Activated CD8-positive, alpha-beta T cell treated with anti-CD3 and anti-CD28 coated beads for 36 hours (primary cell): ENCODE measurements around the gene IFI27L2. TPM values are rescaled to one million over a fixed set of nuclear protein-coding genes. Genes with fewer than 3 reads are reported as not detected.
A peak's percentile ranks its signal among the peaks of the same experiment; 100 is the strongest.

Source experiments
- ATAC-seq: fragments of 200-7000 bp; cut with Tn5 transposase; one replicate; pipeline ENCODE4 v1.10.0; 2021; ENCODE audit warnings: mild to moderate bottlenecking, moderate library complexity
- CTCF ChIA-PET: fragments of 350-600 bp; sonication (Branson Sonifier 250); formaldehyde crosslinking; loops from one replicate; lab custom pipeline; 2021; ENCODE audit warnings: antibody characterized with exemption; lab: Charles Lee
- POLR2A ChIA-PET: fragments of 350-600 bp; sonication (Branson Sonifier 250); formaldehyde crosslinking; loops from one replicate; lab custom pipeline; 2021; ENCODE audit warnings: antibody characterized with exemption; lab: Charles Lee
- DNase-seq: peaks from one replicate; pipeline ENCODE4 v3.0.0-alpha.2; 2020
- H3K27ac Mint-ChIP-seq: one replicate; pipeline ENCODE4 v1.8.0; 2021; ENCODE audit warnings: mild to moderate bottlenecking, mixed read lengths
- H3K27me3 Mint-ChIP-seq: one replicate; pipeline ENCODE4 v1.8.0; 2021; ENCODE audit warnings: mixed read lengths
- H3K36me3 Mint-ChIP-seq: one replicate; pipeline ENCODE4 v1.8.0; 2021; ENCODE audit warnings: low read depth, mixed read lengths
- H3K4me1 Mint-ChIP-seq: one replicate; pipeline ENCODE4 v1.8.0; 2021; ENCODE audit warnings: low read depth, mixed read lengths
- H3K4me3 Mint-ChIP-seq: one replicate; pipeline ENCODE4 v1.8.0; 2021; ENCODE audit warnings: mild to moderate bottlenecking, moderate library complexity, mixed read lengths
- H3K9me3 Mint-ChIP-seq: one replicate; pipeline ENCODE4 v1.8.0; 2021; ENCODE audit warnings: mixed read lengths
- intact Hi-C: fragments of 100-400 bp; cut with micrococcal nuclease; formaldehyde crosslinking; loops from one replicate; pipeline ENCODE4 v1.10.0; 2022
- total RNA-seq, 2 experiments: library from RNA; stranded (reverse); gene quantifications; one replicate each; pipeline ENCODE4 v1.2.3, GENCODE V29; 2021
- TF ChIP-seq, protein P1 (sequence below): fragments of 200-600 bp; IDR thresholded peaks from one replicate; pipeline ENCODE4 v1.8.0; 2022; ENCODE audit warnings: antibody characterized with exemption, mild to moderate bottlenecking

The IFI27L2 gene
- total RNA-seq, 2 experiments from 2014 or later: 43.0 to 44.5 TPM

DNA sequence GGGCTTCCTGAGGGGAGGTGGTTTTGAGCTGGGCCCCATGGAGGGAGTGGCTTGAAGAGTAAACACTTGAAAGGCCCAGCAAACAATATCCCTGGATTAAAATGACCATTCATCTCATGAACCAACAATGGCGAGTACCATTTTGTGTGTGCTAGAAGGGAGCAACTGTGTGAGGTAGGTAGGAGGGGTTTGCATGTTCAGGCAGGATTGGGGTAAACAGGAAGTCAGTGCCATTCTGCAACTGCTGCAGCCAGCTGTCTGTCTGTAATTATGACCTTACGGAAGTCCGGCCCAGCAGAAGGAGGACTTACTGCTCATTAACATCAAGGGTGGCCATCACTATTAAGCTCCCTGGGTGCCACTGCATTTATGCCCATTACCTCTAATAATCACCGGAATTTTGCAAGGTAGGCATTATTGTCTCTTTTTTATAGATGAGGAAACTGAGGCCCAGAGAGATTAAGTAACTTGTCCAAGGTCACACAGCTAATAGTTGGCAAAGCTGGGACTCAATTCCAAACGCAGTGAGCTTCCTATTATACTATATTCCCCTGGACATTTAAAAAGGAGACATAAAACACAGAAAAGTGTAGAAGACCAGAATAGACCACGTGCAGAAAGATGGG lies 16.6 kb upstream of the IFI27L2 start:
- Mint-ChIP-seq H3K9me3 (peaks cover 1% of the 10 kb centered on the region), H3K4me3 (no peak overlapping the region), H3K27me3 (no peaks in the 10 kb centered on the region), H3K36me3 (no peaks in the 10 kb centered on the region), H3K4me1 (peaks cover 16% of the 10 kb centered on the region), H3K27ac (no peak overlapping the region)
- CTCF ChIA-PET: interaction anchor here (0.9 to 2.7 kb wide), 3 partner anchors 9 to 20 kb away, joined by 3 to 15 read pairs (median 3); no protein-coding TSS in a partner anchor
- intact Hi-C loops: no loop called here
- POLR2A ChIA-PET: no interaction called here
- DNase-seq: no peak
- peak; percentile 39 for ATAC-seq
- TF ChIP-seq, protein P1, sequence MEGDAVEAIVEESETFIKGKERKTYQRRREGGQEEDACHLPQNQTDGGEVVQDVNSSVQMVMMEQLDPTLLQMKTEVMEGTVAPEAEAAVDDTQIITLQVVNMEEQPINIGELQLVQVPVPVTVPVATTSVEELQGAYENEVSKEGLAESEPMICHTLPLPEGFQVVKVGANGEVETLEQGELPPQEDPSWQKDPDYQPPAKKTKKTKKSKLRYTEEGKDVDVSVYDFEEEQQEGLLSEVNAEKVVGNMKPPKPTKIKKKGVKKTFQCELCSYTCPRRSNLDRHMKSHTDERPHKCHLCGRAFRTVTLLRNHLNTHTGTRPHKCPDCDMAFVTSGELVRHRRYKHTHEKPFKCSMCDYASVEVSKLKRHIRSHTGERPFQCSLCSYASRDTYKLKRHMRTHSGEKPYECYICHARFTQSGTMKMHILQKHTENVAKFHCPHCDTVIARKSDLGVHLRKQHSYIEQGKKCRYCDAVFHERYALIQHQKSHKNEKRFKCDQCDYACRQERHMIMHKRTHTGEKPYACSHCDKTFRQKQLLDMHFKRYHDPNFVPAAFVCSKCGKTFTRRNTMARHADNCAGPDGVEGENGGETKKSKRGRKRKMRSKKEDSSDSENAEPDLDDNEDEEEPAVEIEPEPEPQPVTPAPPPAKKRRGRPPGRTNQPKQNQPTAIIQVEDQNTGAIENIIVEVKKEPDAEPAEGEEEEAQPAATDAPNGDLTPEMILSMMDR: no peak

DNA sequence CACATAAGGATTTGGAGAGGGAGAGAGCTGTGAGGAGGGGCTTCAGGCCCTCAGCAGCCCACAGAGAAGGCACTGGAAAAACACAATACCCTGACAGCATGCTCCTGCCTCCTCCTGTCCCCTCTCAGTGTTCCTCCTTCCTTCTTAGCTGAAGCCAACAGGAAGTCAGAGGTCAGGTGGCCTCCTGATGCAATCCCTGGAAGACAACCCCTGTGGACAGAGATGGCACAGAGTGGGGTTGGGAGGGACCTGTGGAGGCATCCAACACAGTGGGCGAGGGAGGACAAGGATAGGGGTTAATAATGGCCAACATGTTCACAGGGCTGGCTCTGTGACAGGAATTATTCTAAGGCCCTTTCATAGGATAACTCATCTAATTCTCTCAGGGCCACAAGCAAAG lies 15.4 kb upstream of the IFI27L2 start:
- TF ChIP-seq, protein P1: no peak
- CTCF ChIA-PET: interaction anchor here (2.7 kb wide), 1 partner anchor 8 kb away, joined by 15 read pairs; no protein-coding TSS in a partner anchor
- H3K27ac Mint-ChIP-seq: peak overlapping the region; percentile 48

DNA sequence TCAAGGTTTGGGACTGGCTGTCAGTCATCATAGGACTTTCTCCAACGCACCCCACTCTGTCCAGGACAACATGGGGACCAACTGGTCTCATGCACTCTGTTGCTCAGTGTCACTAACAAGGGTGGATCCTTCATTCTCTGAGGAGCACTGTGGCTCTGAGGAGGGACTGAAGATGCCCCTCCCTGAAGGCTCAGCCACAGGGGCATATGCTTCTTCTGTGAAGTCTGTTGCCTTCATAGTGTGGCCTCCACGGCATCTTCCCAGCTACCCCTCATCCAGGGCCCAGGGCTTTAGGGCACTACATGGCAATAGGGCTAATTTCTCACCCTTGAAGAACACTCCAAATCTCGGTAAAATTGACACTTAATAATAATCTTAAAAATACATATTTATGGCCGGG lies 14.3 kb upstream of the IFI27L2 start:
- Mint-ChIP-seq H3K36me3 (no peaks in the 10 kb centered on the region), H3K27ac (no peak overlapping the region), H3K9me3 (peaks cover 1% of the 10 kb centered on the region), H3K27me3 (peaks cover 1% of the 10 kb centered on the region), H3K4me1 (peaks cover 16% of the 10 kb centered on the region), H3K4me3 (no peak overlapping the region)
- CTCF ChIA-PET: interaction anchor here (1.7 to 8.5 kb wide), 3 partner anchors 11 to 207 kb away, joined by 4 to 92 read pairs (median 14); no protein-coding TSS in a partner anchor
- POLR2A ChIA-PET: interaction anchor here (0.8 kb wide), 1 partner anchor 11 kb away, joined by 3 read pairs; no protein-coding TSS in a partner anchor
- DNase-seq (no peak), ATAC-seq (no peak)
- TF ChIP-seq, protein P1: no peak
- intact Hi-C loops: no loop called here

More for the DNA sequence above, 15.4 kb upstream of the IFI27L2 start:
- no peaks in the 10 kb centered on the region for H3K27me3 Mint-ChIP-seq
- POLR2A ChIA-PET: no interaction called here
- H3K9me3 Mint-ChIP-seq: peaks cover 1% of the 10 kb centered on the region
- no peaks in the 10 kb centered on the region for H3K36me3 Mint-ChIP-seq
- no peak for DNase-seq
- peaks cover 16% of the 10 kb centered on the region for H3K4me1 Mint-ChIP-seq
- intact Hi-C loops: no loop called here
- H3K4me3 Mint-ChIP-seq: no peak overlapping the region
- ATAC-seq: peak; percentile 20

DNA sequence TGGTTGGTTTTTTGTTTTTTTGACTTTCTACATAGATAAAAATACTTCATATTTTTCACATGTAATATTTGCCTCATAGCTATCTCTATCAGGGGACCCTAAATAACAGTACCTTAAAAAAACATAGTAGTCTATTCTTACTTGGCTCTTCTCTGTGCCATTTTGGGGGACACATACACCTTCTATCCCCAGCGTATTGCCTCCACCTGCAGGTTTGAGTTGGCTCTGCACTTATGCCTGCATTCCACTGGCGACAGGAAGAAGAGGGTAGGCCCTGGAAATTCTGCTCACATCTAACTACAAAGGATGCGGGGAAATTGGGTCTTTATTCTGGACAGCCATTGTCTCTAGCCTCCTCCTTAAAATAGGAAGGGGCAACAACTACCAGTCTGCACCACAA lies 13.8 kb upstream of the IFI27L2 start:
- H3K27ac Mint-ChIP-seq: no peak overlapping the region
- peaks cover 1% of the 10 kb centered on the region for H3K27me3 Mint-ChIP-seq
- H3K9me3 Mint-ChIP-seq: peaks cover 1% of the 10 kb centered on the region
- peaks cover 16% of the 10 kb centered on the region for H3K4me1 Mint-ChIP-seq
- DNase-seq: peak; percentile 34
- no peaks in the 10 kb centered on the region for H3K36me3 Mint-ChIP-seq
- intact Hi-C loops: no loop called here
- peak; percentile 64 for ATAC-seq
- TF ChIP-seq, protein P1: peak; percentile 54
- POLR2A ChIA-PET: no interaction called here
- no peak overlapping the region for H3K4me3 Mint-ChIP-seq
- CTCF ChIA-PET: interaction anchor here (1.0 to 8.5 kb wide), 7 partner anchors 10 to 207 kb away, joined by 3 to 92 read pairs (median 5); no protein-coding TSS in a partner anchor

DNA sequence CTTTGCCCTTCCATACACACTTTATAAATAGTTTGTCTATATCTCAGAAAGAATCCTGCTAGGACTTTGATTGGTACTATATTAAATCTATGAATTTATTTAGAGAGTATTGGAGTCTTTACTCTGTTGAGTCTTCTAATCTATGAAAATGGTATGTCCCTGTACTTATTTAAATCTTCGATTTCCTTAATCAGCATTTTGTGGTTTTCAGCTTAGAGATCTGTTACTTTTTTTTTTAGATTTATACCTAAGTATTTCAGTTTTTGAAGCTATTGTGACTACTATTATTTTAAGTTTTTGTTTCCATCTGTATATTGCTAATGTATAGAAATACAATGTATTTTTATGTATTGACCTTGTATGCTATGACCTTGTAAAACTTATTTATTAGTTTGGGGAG lies 13.4 kb upstream of the IFI27L2 start:
- Mint-ChIP-seq H3K27ac (no peak overlapping the region), H3K36me3 (no peaks in the 10 kb centered on the region), H3K4me3 (no peak overlapping the region), H3K4me1 (peaks cover 16% of the 10 kb centered on the region), H3K9me3 (peaks cover 1% of the 10 kb centered on the region), H3K27me3 (peaks cover 1% of the 10 kb centered on the region)
- CTCF ChIA-PET: interaction anchor here (1.0 to 8.5 kb wide), 9 partner anchors 10 to 344 kb away, joined by 3 to 92 read pairs (median 5); no protein-coding TSS in a partner anchor
- POLR2A ChIA-PET: no interaction called here
- DNase-seq: no peak
- intact Hi-C loops: no loop called here
- no peak for ATAC-seq
- TF ChIP-seq, protein P1: no peak
